ENCODE measurements around the gene DLG1. TPM values are rescaled to one million over a fixed set of nuclear protein-coding genes. Genes with fewer than 3 reads are reported as not detected.

DLG1 gene
- total and polyA plus RNA-seq, 2 donors (not counting 1 experiment from before 2014, with no cell fraction given) = 47.7 to 53.0 TPM

- Histone ChIP-seq H3K4me3 (replicated peaks in 1 of 4; ENCODE audit: control extremely low read depth in 1 of 4, insufficient read depth in 1 of 4, low read depth in 3 of 4, low read length in 4 of 4) (no peak overlapping the region), H3K79me2 (ENCODE audit: control insufficient read depth, insufficient read depth, low read length) (no peaks in the 10 kb centered on the region), H3K36me3 (ENCODE audit: control insufficient read depth, insufficient read depth, low read length) (no peaks in the 10 kb centered on the region), H3K27me3 (ENCODE audit: control insufficient read depth, insufficient read depth, low read length) (peaks cover 14% of the 10 kb centered on the region), H2AFZ (ENCODE audit: low read length) (no peak overlapping the region), H4K20me1 (ENCODE audit: control insufficient read depth, extremely low read depth, insufficient read depth, low read length) (no peaks in the 10 kb centered on the region), H3K27ac (ENCODE audit: insufficient read depth, low read length) (no peak overlapping the region), H3K9me3 (ENCODE audit: control insufficient read depth, insufficient read depth, low read depth, low read length) (no peaks in the 10 kb centered on the region), H3K4me1 (ENCODE audit: control insufficient read depth, extremely low read depth, insufficient read depth, low read length) (peaks cover 5% of the 10 kb centered on the region), H3K4me2 (ENCODE audit: extremely low read depth, insufficient read depth, low read length) (no peak overlapping the region), H3K9ac (ENCODE audit: insufficient read depth, low read length) (no peak overlapping the region)
- TF ChIP-seq CTCF (conservative IDR thresholded peaks at IDR 0.05 in 1 of 2, IDR thresholded peaks at IDR 0.05 in 1 of 2; ENCODE audit: low read depth in 1 of 2, low read length in 2 of 2) = no peak
- TF ChIP-seq EZH2 (IDR thresholded peaks at IDR 0.05; ENCODE audit: low read length, missing control alignments) = no peak
- no peak for DNase-seq (ENCODE audit: low read depth in 2 of 2)
Measured at GRCh38 chr3:197025736-197026480, 272.5 kb downstream of the DLG1 start.

GRCh38 chr3:197024881-197025735 lies 273.3 kb downstream of the DLG1 start:
- Histone ChIP-seq H3K4me1 (ENCODE audit: control insufficient read depth, extremely low read depth, insufficient read depth, low read length) (no peaks in the 10 kb centered on the region), H3K4me3 (replicated peaks in 1 of 4; ENCODE audit: control extremely low read depth in 1 of 4, insufficient read depth in 1 of 4, low read depth in 3 of 4, low read length in 4 of 4) (no peak overlapping the region), H3K27me3 (ENCODE audit: control insufficient read depth, insufficient read depth, low read length) (peaks cover 14% of the 10 kb centered on the region), H3K9ac (ENCODE audit: insufficient read depth, low read length) (no peak overlapping the region), H3K36me3 (ENCODE audit: control insufficient read depth, insufficient read depth, low read length) (no peaks in the 10 kb centered on the region), H3K27ac (ENCODE audit: insufficient read depth, low read length) (no peak overlapping the region), H2AFZ (ENCODE audit: low read length) (no peak overlapping the region), H4K20me1 (ENCODE audit: control insufficient read depth, extremely low read depth, insufficient read depth, low read length) (no peaks in the 10 kb centered on the region), H3K9me3 (ENCODE audit: control insufficient read depth, insufficient read depth, low read depth, low read length) (no peaks in the 10 kb centered on the region), H3K79me2 (ENCODE audit: control insufficient read depth, insufficient read depth, low read length) (no peaks in the 10 kb centered on the region), H3K4me2 (ENCODE audit: extremely low read depth, insufficient read depth, low read length) (no peak overlapping the region)
- TF ChIP-seq EZH2 (IDR thresholded peaks at IDR 0.05; ENCODE audit: low read length, missing control alignments) = no peak
- DNase-seq (ENCODE audit: low read depth in 2 of 2) = no peak

- DNase-seq (ENCODE audit: low read depth in 2 of 2) = no peak
- Histone ChIP-seq H3K4me3 (replicated peaks in 1 of 4; ENCODE audit: control extremely low read depth in 1 of 4, insufficient read depth in 1 of 4, low read depth in 3 of 4, low read length in 4 of 4) (no peak overlapping the region), H3K36me3 (ENCODE audit: control insufficient read depth, insufficient read depth, low read length) (no peaks in the 10 kb centered on the region), H3K27me3 (ENCODE audit: control insufficient read depth, insufficient read depth, low read length) (peaks cover 17% of the 10 kb centered on the region), H2AFZ (ENCODE audit: low read length) (no peak overlapping the region), H4K20me1 (ENCODE audit: control insufficient read depth, extremely low read depth, insufficient read depth, low read length) (no peaks in the 10 kb centered on the region), H3K9ac (ENCODE audit: insufficient read depth, low read length) (no peak overlapping the region), H3K79me2 (ENCODE audit: control insufficient read depth, insufficient read depth, low read length) (no peaks in the 10 kb centered on the region), H3K4me1 (ENCODE audit: control insufficient read depth, extremely low read depth, insufficient read depth, low read length) (no peaks in the 10 kb centered on the region), H3K9me3 (ENCODE audit: control insufficient read depth, insufficient read depth, low read depth, low read length) (no peaks in the 10 kb centered on the region), H3K27ac (ENCODE audit: insufficient read depth, low read length) (no peak overlapping the region), H3K4me2 (ENCODE audit: extremely low read depth, insufficient read depth, low read length) (no peak overlapping the region)
- TF ChIP-seq CTCF (conservative IDR thresholded peaks at IDR 0.05 in 1 of 2, IDR thresholded peaks at IDR 0.05 in 1 of 2; ENCODE audit: low read depth in 1 of 2, low read length in 2 of 2) (no peak), EZH2 (IDR thresholded peaks at IDR 0.05; ENCODE audit: low read length, missing control alignments) (no peak)
Measured at GRCh38 chr3:197023998-197024651, 274.3 kb downstream of the DLG1 start.

Data from fibroblast of lung (primary cell).